NCI-H2081 treated with DMSO at 0.1 percent for 48 hours (cell line): ENCODE results near the gene HEXIM2.

Experiments used
- DNase-seq: peaks from one replicate; lab custom pipeline; 2025; lab: John Stamatoyannopoulos, UW

HEXIM2 gene

GRCh38 chr17:45144199-45145034 lies 17.3 kb upstream of the HEXIM2 start:
- no peak for DNase-seq

- DNase-seq = no peak
These were observed 16.7 kb upstream of the HEXIM2 start for GRCh38 chr17:45145035-45145389.

GRCh38 chr17:45146166-45146565 lies 15.5 kb upstream of the HEXIM2 start:
- DNase-seq = no peak

- DNase-seq = no peak
These were observed 15.1 kb upstream of the HEXIM2 start for GRCh38 chr17:45146592-45146889.

GRCh38 chr17:45146890-45147580 lies 14.6 kb upstream of the HEXIM2 start:
- peak; percentile 53 for DNase-seq

GRCh38 chr17:45147581-45148182 lies 14.0 kb upstream of the HEXIM2 start:
- peak; percentile 93 for DNase-seq

GRCh38 chr17:45148183-45149036 lies 13.3 kb upstream of the HEXIM2 start, which contains the start of gene HEXIM1:
Gene HEXIM1, plus strand, starts transcription at chr17:45148475. Its CDS starts 716 bp downstream, at chr17:45149191.
- peak; percentile 99 for DNase-seq

GRCh38 chr17:45149037-45149668 lies 12.5 kb upstream of the HEXIM2 start:
- DNase-seq = peak; percentile 25

GRCh38 chr17:45149669-45150664 lies 11.7 kb upstream of the HEXIM2 start:
- no peak for DNase-seq

- DNase-seq = no peak
These were observed 10.5 kb upstream of the HEXIM2 start for GRCh38 chr17:45150911-45151809.

- no peak for DNase-seq
These were observed 6.6 kb upstream of the HEXIM2 start for GRCh38 chr17:45155029-45155428.

- no peak for DNase-seq
These were observed 6.2 kb upstream of the HEXIM2 start for GRCh38 chr17:45155483-45155882.

- no peak for DNase-seq
These were observed 5.4 kb upstream of the HEXIM2 start for GRCh38 chr17:45156242-45156641.

- no peak for DNase-seq
These were observed 1.0 kb upstream of the HEXIM2 start for GRCh38 chr17:45160447-45161287.

GRCh38 chr17:45162025-45162687 lies 481 bp downstream of the HEXIM2 start:
- DNase-seq = no peak

- DNase-seq = no peak
These were observed 3.1 kb downstream of the HEXIM2 start for GRCh38 chr17:45164734-45165269.

- no peak for DNase-seq
These were observed 7.5 kb downstream of the HEXIM2 start for GRCh38 chr17:45168991-45169752.
